B cell (primary cell): ENCODE results near the gene PLCB4. TPM values are rescaled to one million over a fixed set of nuclear protein-coding genes. Genes with fewer than 3 reads are reported as not detected.

Experiments used
- ATAC-seq: fragments of 200-7000 bp; cut with Tn5 transposase; one replicate; pipeline ENCODE4 v1.10.0; 2021; ENCODE audit warnings: low read depth, mild to moderate bottlenecking, moderate number of reproducible peaks, moderate library complexity
- CTCF ChIA-PET: fragments of 350-600 bp; sonication (Branson Sonifier 250); formaldehyde crosslinking; loops from one replicate; lab custom pipeline; 2021; ENCODE audit warnings: antibody characterized with exemption, inconsistent platforms; lab: Charles Lee
- POLR2A ChIA-PET: fragments of 350-600 bp; sonication (Branson Sonifier 250); formaldehyde crosslinking; loops from one replicate; lab custom pipeline; 2021; ENCODE audit warnings: antibody characterized with exemption; lab: Charles Lee
- DNase-seq: peaks from one replicate; pipeline ENCODE4 v3.0.0; 2013
- H2AFZ ChIP-seq: 2 replicates; pipeline ENCODE4 v1.6.1; 2012; ENCODE audit warnings: mild to moderate bottlenecking, low read depth, low read length; ENCODE audit not compliant: insufficient read depth, poor library complexity, severe bottlenecking
- H3K27ac ChIP-seq, 2 donors: 1 replicate in 1 of 2; 2 replicates in 1 of 2; pipeline ENCODE4 v1.5.1; 2012 to 2013; ENCODE audit warnings: low read length in 2 of 2, mild to moderate bottlenecking in 2 of 2, moderate library complexity in 1 of 2
- H3K27me3 ChIP-seq, 4 experiments: fragments of 200-600 bp in 1 of 4; sonication (generic) in 1 of 4; replicated peaks in 1 of 4; 1 replicate in 2 of 4; 2 replicates in 2 of 4; pipeline versions ENCODE4 v1.6.1 to v1.7.0; 2013 to 2016; ENCODE audit warnings: low read length in 3 of 4, mild to moderate bottlenecking in 2 of 4, mixed read lengths in 1 of 4, moderate library complexity in 1 of 4; ENCODE audit not compliant: insufficient read depth in 4 of 4, control insufficient read depth in 3 of 4; ENCODE audit errors: control extremely low read depth in 1 of 4
- H3K36me3 ChIP-seq, 2 experiments: replicated peaks in 1 of 2; 1 replicate in 1 of 2; 2 replicates in 1 of 2; pipeline versions ENCODE4 v1.6.1 to v1.7.1; 2013; ENCODE audit warnings: low read length in 1 of 2; ENCODE audit not compliant: insufficient read depth in 2 of 2, control insufficient read depth in 1 of 2; ENCODE audit errors: control extremely low read depth in 1 of 2, extremely low read depth in 1 of 2
- H3K4me1 ChIP-seq, 2 donors: fragments of 200-600 bp in 1 of 2; sonication (generic) in 1 of 2; 1 replicate in 1 of 2; 2 replicates in 1 of 2; pipeline versions ENCODE4 v1.5.1 to v1.6.1; 2013 to 2017; ENCODE audit warnings: low read length in 2 of 2; ENCODE audit not compliant: control insufficient read depth in 2 of 2, insufficient read depth in 2 of 2
- H3K4me2 ChIP-seq: replicated peaks from 2 replicates; pipeline ENCODE3; 2012; ENCODE audit warnings: mild to moderate bottlenecking, low read depth, low read length; ENCODE audit not compliant: poor library complexity, severe bottlenecking
- H3K4me3 ChIP-seq, 5 experiments: fragments of 200-600 bp in 1 of 5; sonication (generic) in 1 of 5; 1 replicate in 3 of 5; 2 replicates in 2 of 5; pipeline versions ENCODE4 v1.5.1 to v1.7.0; 2011 to 2016; ENCODE audit warnings: low read length in 4 of 5, mild to moderate bottlenecking in 4 of 5, low read depth in 2 of 5, control low read depth in 1 of 5, moderate library complexity in 1 of 5; ENCODE audit not compliant: insufficient read depth in 1 of 5; ENCODE audit errors: control extremely low read depth in 1 of 5, extremely low read depth in 1 of 5
- H3K79me2 ChIP-seq: fragments of 200-600 bp; sonication (generic); one replicate; pipeline ENCODE4 v1.6.0; 2016; ENCODE audit warnings: low read length; ENCODE audit not compliant: control insufficient read depth, insufficient read depth
- H3K9ac ChIP-seq: fragments of 200-600 bp; sonication (generic); 2 replicates; pipeline ENCODE4 v1.6.1; 2017; ENCODE audit warnings: mild to moderate bottlenecking, low read length, moderate library complexity
- H3K9me3 ChIP-seq, 3 donors: one replicate each; pipeline versions ENCODE4 v1.6.1 to v1.7.1; 2013; ENCODE audit warnings: low read length in 2 of 3; ENCODE audit not compliant: control insufficient read depth in 2 of 3, insufficient read depth in 1 of 3; ENCODE audit errors: control extremely low read depth in 1 of 3
- H4K20me1 ChIP-seq: 2 replicates; pipeline ENCODE4 v1.6.0; 2012; ENCODE audit warnings: mild to moderate bottlenecking, low read length; ENCODE audit not compliant: insufficient read depth, control insufficient read depth, poor library complexity, severe bottlenecking
- H3K27ac Mint-ChIP-seq: one replicate; pipeline ENCODE4 v1.8.0; 2021; ENCODE audit warnings: mixed read lengths
- H3K27me3 Mint-ChIP-seq: one replicate; pipeline ENCODE4 v1.8.0; 2021; ENCODE audit warnings: mixed read lengths
- H3K4me1 Mint-ChIP-seq: one replicate; pipeline ENCODE4 v1.8.0; 2021; ENCODE audit warnings: mixed read lengths
- H3K4me3 Mint-ChIP-seq: one replicate; pipeline ENCODE4 v1.8.0; 2021; ENCODE audit warnings: mixed read lengths
- H3K9me3 Mint-ChIP-seq: one replicate; pipeline ENCODE4 v1.8.0; 2022; ENCODE audit warnings: mixed read lengths; ENCODE audit not compliant: insufficient read depth
- CTCF ChIP-seq: fragments of 200-600 bp; IDR thresholded peaks from one replicate; pipeline ENCODE4 v1.8.0; 2022; ENCODE audit warnings: antibody characterized with exemption, mild to moderate bottlenecking
- EZH2 ChIP-seq: IDR thresholded peaks from 2 replicates; pipeline ENCODE4 v1.6.1; 2012; ENCODE audit warnings: borderline replicate concordance, low read depth, mild to moderate bottlenecking, moderate library complexity, low read length; ENCODE audit not compliant: insufficient read depth, poor library complexity, severe bottlenecking
- WGBS: methylation state at CpG from one replicate; pipeline ENCODE4 v1.1.5; 2013; ENCODE audit warnings: missing lambda C conversion rate; ENCODE audit not compliant: insufficient coverage; 5-methylcytosine and 5-hydroxymethylcytosine counted together
- intact Hi-C: fragments of 100-400 bp; cut with micrococcal nuclease; formaldehyde crosslinking; loops from one replicate; pipeline ENCODE4 v1.10.0; 2022
- polyA plus RNA-seq: library from polyadenylated mRNA; depleted of rRNA; stranded (reverse); fragments of >200 nt; gene quantifications from 2 replicates; pipeline ENCODE4 v1.2.3, GENCODE V29; 2012
- total RNA-seq, 2 donors: library from RNA; stranded (reverse); fragments of 120-200 nt in 1 of 2; gene quantifications; 1 replicate in 1 of 2; 2 replicates in 1 of 2; pipeline versions ENCODE4 v1.2.3 to v1.2.4, GENCODE V29; 2013 to 2022

The PLCB4 gene
- total and polyA plus RNA-seq, 2 donors (not counting 1 experiment from before 2014, with no cell fraction given) = not detected

- TF ChIP-seq EZH2 = no peak
- TF ChIP-seq CTCF = no peak
- Mint-ChIP-seq H3K27me3 (no peaks in the 10 kb centered on the region), H3K27ac (no peak overlapping the region), H3K4me3 (no peak overlapping the region), H3K9me3 (no peaks in the 10 kb centered on the region), H3K4me1 (no peaks in the 10 kb centered on the region)
- no CpG with 5 or more reads among the region's 2 CpGs for WGBS
- ATAC-seq = no peak
- Histone ChIP-seq H3K79me2 (no peaks in the 10 kb centered on the region), H3K4me2 (no peak overlapping the region), H3K4me1 (no peaks in the 10 kb centered on the region), H3K4me3 (no peak overlapping the region), H3K27me3 (no peaks in the 10 kb centered on the region), H4K20me1 (no peaks in the 10 kb centered on the region), H2AFZ (no peak overlapping the region), H3K9ac (no peak overlapping the region), H3K36me3 (no peaks in the 10 kb centered on the region), H3K27ac (no peak overlapping the region), H3K9me3 (no peaks in the 10 kb centered on the region)
- intact Hi-C loops = no loop called here
- POLR2A ChIA-PET = no interaction called here
- CTCF ChIA-PET = no interaction called here
- no peak for DNase-seq
Observed at GRCh38 chr20:9290331-9290730, 221.4 kb downstream of the PLCB4 start.

GRCh38 chr20:9293145-9293544, 224.3 kb downstream of the PLCB4 start:
- no peaks in the 10 kb centered on the region for H3K36me3 ChIP-seq
- no peak overlapping the region for H3K4me3 Mint-ChIP-seq
- H3K4me1 Mint-ChIP-seq = no peaks in the 10 kb centered on the region
- no peaks in the 10 kb centered on the region for H3K79me2 ChIP-seq
- no peak overlapping the region for H3K27ac Mint-ChIP-seq
- no peak overlapping the region for H3K4me3 ChIP-seq
- H3K4me2 ChIP-seq = no peak overlapping the region
- H3K27ac ChIP-seq = no peak overlapping the region
- ChIA-PET POLR2A (no interaction called here), CTCF (no interaction called here)
- DNase-seq (no peak), ATAC-seq (no peak)
- no peak overlapping the region for H3K9ac ChIP-seq
- H2AFZ ChIP-seq = no peak overlapping the region
- intact Hi-C loops = no loop called here
- H3K9me3 ChIP-seq = no peaks in the 10 kb centered on the region
- no peaks in the 10 kb centered on the region for H3K9me3 Mint-ChIP-seq
- no peak for TF ChIP-seq CTCF
- TF ChIP-seq EZH2 = no peak
- H3K4me1 ChIP-seq = no peaks in the 10 kb centered on the region
- no peaks in the 10 kb centered on the region for H3K27me3 ChIP-seq
- H3K27me3 Mint-ChIP-seq = no peaks in the 10 kb centered on the region
- H4K20me1 ChIP-seq = no peaks in the 10 kb centered on the region
- WGBS = 100% methylated on average over 2 of the region's 2 CpGs
